Esophagus (tissue), 2 donors: ENCODE data around the gene MUC22. TPM values are rescaled to one million over a fixed set of nuclear protein-coding genes. Genes with fewer than 3 reads are reported as not detected.
"Not testable (repeated sequence)": the region's sequence is repeated elsewhere in the genome, so short reads cannot be mapped to it uniquely, and the experiment has no call there.

Experiments used
- H3K27ac ChIP-seq, 2 donors: one replicate each; pipeline ENCODE4 v1.5.1; 2013; ENCODE audit warnings: low read depth in 2 of 2, mild to moderate bottlenecking in 2 of 2, inconsistent platforms in 1 of 2, low read length in 1 of 2, moderate library complexity in 1 of 2
- H3K27me3 ChIP-seq, 2 donors: one replicate each; pipeline ENCODE4 v1.6.1; 2013; ENCODE audit warnings: low read length in 2 of 2, control low read depth in 1 of 2, mild to moderate bottlenecking in 1 of 2; ENCODE audit not compliant: insufficient read depth in 2 of 2, control insufficient read depth in 1 of 2
- H3K36me3 ChIP-seq, 2 donors: one replicate each; pipeline ENCODE4 v1.6.1; 2013; ENCODE audit warnings: low read length in 1 of 2; ENCODE audit not compliant: control insufficient read depth in 2 of 2, insufficient read depth in 2 of 2
- H3K4me1 ChIP-seq, 2 donors: one replicate each; pipeline ENCODE4 v1.6.1; 2013; ENCODE audit warnings: low read length in 1 of 2; ENCODE audit not compliant: control insufficient read depth in 2 of 2, insufficient read depth in 2 of 2
- H3K4me3 ChIP-seq, 2 donors: one replicate each; pipeline ENCODE4 v1.5.1; 2013; ENCODE audit warnings: low read length in 2 of 2, mild to moderate bottlenecking in 2 of 2, low read depth in 1 of 2, moderate library complexity in 1 of 2
- H3K9me3 ChIP-seq, 2 donors: one replicate each; pipeline ENCODE4 v1.6.1; 2013; ENCODE audit warnings: mild to moderate bottlenecking in 2 of 2, low read depth in 1 of 2, low read length in 1 of 2, moderate library complexity in 1 of 2; ENCODE audit not compliant: control insufficient read depth in 2 of 2, insufficient read depth in 1 of 2
- WGBS, 2 donors: extraction: QIAGEN DNeasy Blood & Tissue Kit; methylation state at CpG; one replicate each; pipeline ENCODE4 v1.1.7; 2013; 5-methylcytosine and 5-hydroxymethylcytosine counted together
- polyA plus RNA-seq, 2 donors: library from polyadenylated mRNA; stranded (reverse); fragments of 200-250 nt; gene quantifications; one replicate each; pipeline ENCODE4 v1.2.3, GENCODE V29; 2013
- donor health status: healthy with polysubstance abuse.
- donor health status: Bipolar disorder and iron deficiency.

MUC22 gene
- polyA plus RNA-seq, 2 donors = 2.4 to 5.8 TPM

DNA sequence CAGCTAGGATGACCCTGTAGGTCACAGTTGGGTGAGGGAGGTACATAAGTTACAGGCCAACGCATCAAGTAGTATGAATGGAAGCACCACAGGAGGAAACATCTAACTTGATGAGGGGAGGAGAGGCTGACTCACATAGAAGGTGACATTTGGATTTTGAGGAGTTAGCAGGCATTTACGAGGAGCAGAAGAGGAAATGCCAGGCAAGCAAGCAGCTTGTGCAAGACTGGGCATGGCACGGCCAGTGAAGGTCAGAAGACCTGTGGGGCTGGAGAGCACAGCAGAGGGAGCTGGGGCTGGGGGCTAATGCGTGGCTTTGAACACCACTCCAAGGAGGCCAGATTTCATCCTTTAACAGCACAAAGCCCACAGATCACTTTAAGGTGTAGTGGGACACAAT lies 37.8 kb downstream of the MUC22 start:
- Histone ChIP-seq H3K4me1 (peaks cover 0 to 6% of the 10 kb centered on the region in 2 donors), H3K9me3 (no peaks in the 10 kb centered on the region), H3K4me3 (no peak overlapping the region), H3K27me3 (no peaks in the 10 kb centered on the region), H3K36me3 (no peaks in the 10 kb centered on the region), H3K27ac (peak overlapping the region; percentile 57 to 73)
- WGBS, 2 donors = 75 to 78% methylated on average over 4 of the region's 4 CpGs

DNA sequence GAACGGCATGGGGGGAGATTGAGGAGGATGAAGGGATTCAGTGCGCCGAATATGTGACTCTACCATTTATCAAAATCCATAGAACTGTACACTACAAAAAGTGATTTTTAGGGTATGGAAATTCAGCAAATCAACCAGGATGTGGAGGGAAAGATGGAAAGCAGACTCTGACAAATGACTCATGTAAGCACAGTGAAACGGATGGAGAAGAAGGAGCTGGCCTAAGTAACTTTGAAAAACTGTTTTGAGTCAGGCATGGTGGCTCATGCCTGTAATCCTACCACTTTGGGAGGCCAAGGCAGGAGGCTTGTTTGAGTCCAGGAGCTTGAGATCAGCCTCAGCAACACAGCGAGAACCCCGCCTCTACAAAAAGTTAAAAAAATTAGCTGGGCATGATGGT lies 39.2 kb downstream of the MUC22 start:
- peaks cover 2 to 6% of the 10 kb centered on the region in 2 donors for H3K4me1 ChIP-seq
- H3K9me3 ChIP-seq = no peaks in the 10 kb centered on the region
- H3K4me3 ChIP-seq = no peak overlapping the region
- no peaks in the 10 kb centered on the region for H3K27me3 ChIP-seq
- H3K36me3 ChIP-seq = no peaks in the 10 kb centered on the region
- H3K27ac ChIP-seq = no peak overlapping the region
- 90 to 93% methylated on average over 6 of the region's 6 CpGs for WGBS, 2 donors

DNA sequence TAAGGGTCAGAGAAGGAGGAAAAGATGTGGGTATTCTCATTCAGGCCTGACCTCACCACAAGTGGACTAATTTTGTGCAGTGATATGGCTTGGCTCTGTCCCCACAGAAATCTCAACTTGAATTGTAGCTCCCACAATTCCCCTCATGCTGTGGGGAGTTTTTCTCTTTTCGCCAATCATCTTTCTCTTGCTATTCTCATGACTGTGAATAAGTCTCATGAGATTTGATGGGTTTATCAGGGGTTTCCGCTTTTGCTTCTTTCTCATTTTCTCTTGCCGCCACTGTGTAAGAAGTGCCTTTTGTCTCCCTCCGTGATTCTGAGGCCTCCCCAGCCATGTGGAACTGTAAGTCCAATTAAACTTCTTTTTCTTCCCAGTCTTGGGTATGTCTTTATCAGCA lies 42.9 kb downstream of the MUC22 start:
- H3K27ac ChIP-seq = peak overlapping the region in 1 of 2 donors; percentile 80
- not testable (repeated sequence) for H3K36me3 ChIP-seq, H3K9me3 ChIP-seq, H3K4me1 ChIP-seq, H3K27me3 ChIP-seq, H3K4me3 ChIP-seq
- WGBS, 2 donors = 89 to 91% methylated on average over 4 of the region's 4 CpGs

DNA sequence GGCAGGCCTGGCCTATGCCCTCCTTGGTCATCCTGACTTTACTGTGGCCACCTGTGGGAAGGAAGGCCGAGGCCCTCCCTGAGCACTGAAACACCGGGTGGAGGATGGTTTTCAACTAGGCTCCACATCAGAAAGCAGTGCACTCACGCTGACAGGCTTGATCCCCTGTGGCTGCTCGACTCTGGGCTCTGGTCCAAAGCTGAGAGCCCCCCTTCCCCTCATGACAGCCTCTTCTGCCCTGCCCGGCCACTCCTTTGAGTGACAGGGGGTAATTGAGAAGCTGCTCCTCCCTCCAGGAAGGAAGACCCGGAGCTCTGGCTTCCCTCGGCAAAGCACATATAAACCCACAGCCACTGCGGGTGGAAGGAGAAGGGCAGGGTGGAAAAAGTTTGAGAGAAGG lies 43.6 kb downstream of the MUC22 start:
- Histone ChIP-seq H3K27me3 (no peaks in the 10 kb centered on the region), H3K27ac (peak overlapping the region in 1 of 2 donors; percentile 80), H3K4me1 (peaks cover 2 to 9% of the 10 kb centered on the region in 2 donors), H3K36me3 (no peaks in the 10 kb centered on the region), H3K4me3 (peak overlapping the region in 1 of 2 donors; percentile 37), H3K9me3 (no peaks in the 10 kb centered on the region)
- 38% methylated on average over 8 of the region's 8 CpGs for WGBS, 2 donors

DNA sequence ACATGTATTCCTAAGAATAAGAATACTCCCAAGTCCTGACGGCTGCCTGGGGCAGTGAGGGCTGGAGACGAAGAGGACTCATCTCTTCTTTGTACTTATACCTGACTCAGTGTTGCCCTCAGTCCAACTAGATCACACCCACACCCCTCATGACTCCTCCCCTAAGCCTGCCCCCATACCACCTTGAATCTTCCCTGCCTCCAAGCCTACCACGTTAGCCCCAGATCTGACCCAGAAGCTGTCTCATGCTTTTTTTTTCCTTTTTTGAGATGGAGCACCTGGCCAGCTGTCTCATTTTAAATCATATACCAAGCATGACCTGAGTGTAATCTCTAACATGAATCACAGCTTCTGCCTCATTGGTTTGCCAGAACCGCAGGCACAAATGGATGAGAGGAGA lies 45.2 kb downstream of the MUC22 start:
- no peaks in the 10 kb centered on the region for H3K9me3 ChIP-seq
- peak overlapping the region; percentile 9 to 40 for H3K4me3 ChIP-seq
- 56 to 66% methylated on average over 4 of the region's 4 CpGs for WGBS, 2 donors
- peaks cover 2 to 9% of the 10 kb centered on the region in 2 donors for H3K4me1 ChIP-seq
- H3K36me3 ChIP-seq = no peaks in the 10 kb centered on the region
- no peaks in the 10 kb centered on the region for H3K27me3 ChIP-seq
- H3K27ac ChIP-seq = peak overlapping the region; percentile 61 to 80

DNA sequence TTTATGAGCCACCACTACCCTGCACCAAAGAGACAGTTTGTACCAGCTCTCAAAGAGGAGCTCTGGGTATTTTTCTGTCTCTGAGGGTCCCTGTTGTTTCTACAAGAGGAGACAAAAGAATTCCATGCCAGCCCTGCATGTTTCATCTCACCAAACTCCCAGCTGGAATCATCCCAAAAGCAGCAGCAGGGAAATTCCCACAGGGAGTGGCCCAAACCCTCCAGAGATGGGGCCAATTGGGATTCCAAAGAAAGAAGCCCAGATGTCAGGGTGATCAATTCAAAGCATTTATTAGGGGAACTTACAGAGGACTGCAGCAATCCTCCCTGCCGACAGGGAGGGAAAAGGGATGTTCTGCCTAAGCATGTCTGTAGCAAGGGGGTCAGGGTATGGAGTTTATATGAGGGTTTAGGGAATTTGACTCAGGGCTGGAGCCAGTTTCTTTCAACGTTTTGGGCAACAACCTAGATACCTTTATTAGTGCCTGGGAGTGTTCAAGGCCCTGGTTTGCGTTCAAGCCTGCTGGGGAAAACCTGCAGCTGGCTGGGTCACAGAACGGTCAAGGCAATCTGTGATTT lies 47.2 kb downstream of the MUC22 start:
- Histone ChIP-seq H3K36me3 (no peaks in the 10 kb centered on the region), H3K27ac (peak overlapping the region; percentile 61 to 81), H3K27me3 (no peaks in the 10 kb centered on the region), H3K4me1 (peaks cover 2 to 9% of the 10 kb centered on the region in 2 donors), H3K9me3 (no peaks in the 10 kb centered on the region), H3K4me3 (peak overlapping the region; percentile 9 to 40)
- 24 to 50% methylated on average over 4 of the region's 4 CpGs for WGBS, 2 donors

DNA sequence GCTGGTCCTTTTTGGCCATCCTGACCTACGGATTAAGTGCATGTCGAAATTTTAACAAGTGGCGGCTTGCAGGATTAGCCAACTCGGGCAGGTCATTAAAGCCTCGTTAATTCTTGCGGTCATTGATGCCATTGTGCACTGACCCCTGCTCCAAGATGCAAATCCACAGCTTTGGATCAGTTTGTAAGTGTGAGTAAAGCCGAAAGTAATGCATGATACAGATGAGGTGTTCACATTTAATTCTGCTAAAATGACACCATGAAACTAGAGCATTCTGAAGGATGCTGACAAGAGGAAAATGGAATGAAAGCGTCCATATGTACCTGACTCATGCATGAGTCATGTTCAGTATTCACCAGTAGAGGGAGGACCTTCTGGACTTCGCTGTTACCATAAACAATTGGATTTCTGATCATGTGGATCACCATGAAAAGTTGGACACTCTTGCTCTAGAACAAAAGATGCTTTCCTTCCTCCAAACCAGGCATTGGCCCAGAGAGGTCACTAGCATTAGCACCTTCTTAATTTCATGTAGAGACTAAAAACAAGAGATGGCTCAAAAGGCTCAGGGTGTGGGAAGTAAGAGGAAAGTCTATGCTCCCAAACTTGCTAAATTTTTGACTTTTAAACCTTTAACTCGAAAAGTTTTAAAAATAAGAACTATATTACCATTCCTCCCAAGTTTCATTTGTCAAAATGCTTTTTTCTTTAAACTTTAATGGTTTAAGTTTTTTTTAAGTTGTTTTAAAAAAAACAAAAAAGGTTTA lies 48.0 kb downstream of the MUC22 start:
- Histone ChIP-seq H3K4me1 (peaks cover 2 to 9% of the 10 kb centered on the region in 2 donors), H3K27me3 (no peaks in the 10 kb centered on the region), H3K4me3 (peak overlapping the region in 1 of 2 donors; percentile 40), H3K27ac (peak overlapping the region; percentile 61 to 84), H3K9me3 (no peaks in the 10 kb centered on the region), H3K36me3 (no peaks in the 10 kb centered on the region)
- 39 to 47% methylated on average over 10 of the region's 10 CpGs for WGBS, 2 donors

DNA sequence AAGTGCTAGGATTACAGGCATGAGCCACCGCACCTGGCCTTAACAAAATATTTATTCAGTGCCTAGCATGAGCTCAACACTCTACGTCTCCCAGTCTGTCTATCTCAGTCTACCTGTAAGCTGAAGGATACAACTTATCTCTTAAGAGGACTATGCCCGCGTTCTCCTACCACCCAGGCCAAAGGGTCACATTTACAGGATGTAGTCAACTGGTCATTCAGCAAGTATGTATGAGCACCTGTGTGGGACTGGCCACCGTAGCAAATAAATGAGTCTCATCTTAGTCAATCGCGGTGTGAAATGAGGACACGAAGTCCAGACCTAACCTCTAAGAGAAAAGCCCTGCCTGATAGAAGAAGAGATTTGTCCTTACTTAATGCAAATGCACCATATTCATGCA lies 49.9 kb downstream of the MUC22 start:
- peaks cover 0 to 9% of the 10 kb centered on the region in 2 donors for H3K4me1 ChIP-seq
- H3K27ac ChIP-seq = peak overlapping the region; percentile 7 to 55
- H3K36me3 ChIP-seq = no peaks in the 10 kb centered on the region
- H3K4me3 ChIP-seq = no peak overlapping the region
- no peaks in the 10 kb centered on the region for H3K9me3 ChIP-seq
- H3K27me3 ChIP-seq = no peaks in the 10 kb centered on the region
- 83 to 90% methylated on average over 8 of the region's 8 CpGs for WGBS, 2 donors

DNA sequence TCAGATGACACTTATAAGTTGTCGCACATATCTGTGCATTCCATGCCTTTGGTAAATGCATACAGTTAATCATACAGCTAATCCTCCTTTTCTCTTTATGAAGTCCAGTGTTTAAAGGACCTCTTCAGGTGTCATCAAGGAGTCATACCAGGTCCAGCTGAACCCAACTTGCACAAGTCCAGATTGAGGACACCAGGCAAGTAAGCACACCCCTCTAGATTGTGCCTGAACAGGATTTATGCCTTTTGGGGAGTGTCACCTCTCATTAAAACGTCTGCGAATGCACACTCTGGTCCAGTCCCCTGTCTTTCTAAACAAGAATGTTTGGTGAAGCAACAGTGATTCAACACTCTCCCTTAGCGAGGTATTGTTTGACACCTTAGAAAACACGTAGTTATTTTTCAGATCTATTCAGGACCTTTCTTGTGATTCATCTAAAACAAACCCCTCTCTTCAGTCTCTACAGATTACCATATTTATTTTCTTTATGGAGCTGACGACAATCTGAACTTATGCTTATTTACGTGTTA lies 53.7 kb downstream of the MUC22 start:
- no peaks in the 10 kb centered on the region for H3K36me3 ChIP-seq
- no peak overlapping the region for H3K27ac ChIP-seq
- 61 to 68% methylated on average over 7 of the region's 7 CpGs for WGBS, 2 donors
- no peak overlapping the region for H3K4me3 ChIP-seq
- H3K27me3 ChIP-seq = no peaks in the 10 kb centered on the region
- H3K9me3 ChIP-seq = no peaks in the 10 kb centered on the region
- H3K4me1 ChIP-seq = no peaks in the 10 kb centered on the region
